ENCODE data around the gene MFSD6. TPM values are rescaled to one million over a fixed set of nuclear protein-coding genes. Genes with fewer than 3 reads are reported as not detected.
A peak's percentile ranks its signal among the peaks of the same experiment; 100 is the strongest.

MFSD6 gene
- total RNA-seq, 1 experiment from 2014 or later: 20.9 TPM

- no peaks in the 10 kb centered on the region for H3K9me3 ChIP-seq (ENCODE audit: low read length)
- H3K79me2 ChIP-seq (ENCODE audit: low read length): no peaks in the 10 kb centered on the region
- POLR2A ChIA-PET (ENCODE audit: unreplicated experiment): no interaction called here
- CTCF ChIA-PET: no interaction called here
- no peak overlapping the region for H2AFZ ChIP-seq (ENCODE audit: low read length)
- H3K9ac ChIP-seq (ENCODE audit: low read length): no peak overlapping the region
- no peaks in the 10 kb centered on the region for H3K4me1 ChIP-seq (ENCODE audit: insufficient read depth, low read length)
- no peaks in the 10 kb centered on the region for H3K9me2 ChIP-seq (replicated peaks; ENCODE audit: low read length)
- ATAC-seq (peak; percentile 55), DNase-seq (no peak)
- intact Hi-C loops (cut with micrococcal nuclease): no loop called here
- no peak overlapping the region for H3K27ac ChIP-seq (ENCODE audit: low read length)
- no peak for TF ChIP-seq EZH2 (IDR thresholded peaks at IDR 0.05; ENCODE audit: low read length, unreplicated experiment)
- no peaks in the 10 kb centered on the region for H3F3A ChIP-seq (ENCODE audit: low read length, unreplicated experiment)
- no TSS peak for BruUV-seq (replicated peaks)
- H3K36me3 ChIP-seq (ENCODE audit: low read depth, low read length): no peaks in the 10 kb centered on the region; the same call in none of the 2 replicates
- no peak overlapping the region for H3K4me2 ChIP-seq (ENCODE audit: low read length)
- H4K20me1 ChIP-seq (ENCODE audit: low read length): no peaks in the 10 kb centered on the region
- H3K27me3 ChIP-seq (ENCODE audit: low read length): no peaks in the 10 kb centered on the region
- H3K4me3 ChIP-seq (ENCODE audit: low read length): no peak overlapping the region
Measured at GRCh38 chr2:190432567-190433231, 24.5 kb downstream of the MFSD6 start.

DNA sequence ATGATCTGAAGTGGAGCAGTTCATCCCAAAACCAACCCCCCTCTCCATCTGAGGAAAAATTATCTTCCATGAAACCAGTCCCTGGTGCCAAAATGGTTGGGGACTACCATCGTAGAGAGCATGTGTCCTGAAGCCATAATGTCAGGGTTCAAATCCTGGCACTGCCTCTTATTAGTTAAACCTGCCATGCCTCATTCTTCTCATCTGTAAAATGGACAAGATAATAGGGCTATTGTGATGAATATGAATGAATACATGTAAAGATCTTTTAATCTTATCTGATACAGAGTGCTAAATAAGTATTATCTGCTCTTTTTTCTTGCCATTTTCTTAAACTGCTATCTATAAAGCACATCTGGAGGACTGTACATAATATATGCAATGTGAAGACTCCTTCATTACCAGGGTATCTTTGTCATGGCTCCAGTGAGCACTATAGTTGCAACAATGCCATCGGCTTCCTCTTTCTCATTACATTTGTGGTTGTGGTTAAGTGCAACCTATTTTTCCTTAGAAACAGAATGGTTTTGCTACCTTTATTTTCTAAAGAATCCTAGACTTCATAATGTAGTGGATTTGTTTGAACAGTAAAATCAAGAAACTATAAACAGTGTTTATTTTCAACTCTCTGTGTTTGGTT lies 27.0 kb downstream of the MFSD6 start:
- no peak overlapping the region for H2AFZ ChIP-seq (ENCODE audit: low read length)
- DNase-seq: no peak
- no peak for ATAC-seq
- no peaks in the 10 kb centered on the region for H3K9me3 ChIP-seq (ENCODE audit: low read length)
- H3K4me3 ChIP-seq (ENCODE audit: low read length): no peak overlapping the region
- BruUV-seq (replicated peaks): no TSS peak
- no peak overlapping the region for H3K4me2 ChIP-seq (ENCODE audit: low read length)
- TF ChIP-seq, protein P1, sequence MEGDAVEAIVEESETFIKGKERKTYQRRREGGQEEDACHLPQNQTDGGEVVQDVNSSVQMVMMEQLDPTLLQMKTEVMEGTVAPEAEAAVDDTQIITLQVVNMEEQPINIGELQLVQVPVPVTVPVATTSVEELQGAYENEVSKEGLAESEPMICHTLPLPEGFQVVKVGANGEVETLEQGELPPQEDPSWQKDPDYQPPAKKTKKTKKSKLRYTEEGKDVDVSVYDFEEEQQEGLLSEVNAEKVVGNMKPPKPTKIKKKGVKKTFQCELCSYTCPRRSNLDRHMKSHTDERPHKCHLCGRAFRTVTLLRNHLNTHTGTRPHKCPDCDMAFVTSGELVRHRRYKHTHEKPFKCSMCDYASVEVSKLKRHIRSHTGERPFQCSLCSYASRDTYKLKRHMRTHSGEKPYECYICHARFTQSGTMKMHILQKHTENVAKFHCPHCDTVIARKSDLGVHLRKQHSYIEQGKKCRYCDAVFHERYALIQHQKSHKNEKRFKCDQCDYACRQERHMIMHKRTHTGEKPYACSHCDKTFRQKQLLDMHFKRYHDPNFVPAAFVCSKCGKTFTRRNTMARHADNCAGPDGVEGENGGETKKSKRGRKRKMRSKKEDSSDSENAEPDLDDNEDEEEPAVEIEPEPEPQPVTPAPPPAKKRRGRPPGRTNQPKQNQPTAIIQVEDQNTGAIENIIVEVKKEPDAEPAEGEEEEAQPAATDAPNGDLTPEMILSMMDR (conservative IDR thresholded peaks at IDR 0.05; ENCODE audit: low read depth, low read length): no peak
- TF ChIP-seq EZH2phosphoT487 (IDR thresholded peaks at IDR 0.05; ENCODE audit: borderline replicate concordance, low read length) (no peak), EZH2 (IDR thresholded peaks at IDR 0.05; ENCODE audit: low read length, unreplicated experiment) (no peak)
- H3K36me3 ChIP-seq (ENCODE audit: low read depth, low read length): no peaks in the 10 kb centered on the region; the same call in none of the 2 replicates
- H3K9ac ChIP-seq (ENCODE audit: low read length): no peak overlapping the region
- H3K27ac ChIP-seq (ENCODE audit: low read length): no peak overlapping the region
- H3K27me3 ChIP-seq (ENCODE audit: low read length): no peaks in the 10 kb centered on the region
- H4K20me1 ChIP-seq (ENCODE audit: low read length): no peaks in the 10 kb centered on the region
- H3K9me2 ChIP-seq (replicated peaks; ENCODE audit: low read length): no peaks in the 10 kb centered on the region
- ChIA-PET POLR2A (ENCODE audit: unreplicated experiment) (no interaction called here), CTCF (no interaction called here)
- H3F3A ChIP-seq (ENCODE audit: low read length, unreplicated experiment): no peaks in the 10 kb centered on the region
- H3K4me1 ChIP-seq (ENCODE audit: insufficient read depth, low read length): no peaks in the 10 kb centered on the region
- H3K79me2 ChIP-seq (ENCODE audit: low read length): no peaks in the 10 kb centered on the region
- intact Hi-C loops (cut with micrococcal nuclease): no loop called here

GRCh38 chr2:190436557-190436956 lies 28.4 kb downstream of the MFSD6 start:
- POLR2A ChIA-PET (ENCODE audit: unreplicated experiment): no interaction called here
- CTCF ChIA-PET: no interaction called here
- Histone ChIP-seq H3K4me1 (ENCODE audit: insufficient read depth, low read length) (no peaks in the 10 kb centered on the region), H3K9me2 (replicated peaks; ENCODE audit: low read length) (no peaks in the 10 kb centered on the region), H3K27ac (ENCODE audit: low read length) (no peak overlapping the region), H3F3A (ENCODE audit: low read length, unreplicated experiment) (no peaks in the 10 kb centered on the region), H3K4me3 (ENCODE audit: low read length) (no peak overlapping the region), H3K9me3 (ENCODE audit: low read length) (no peaks in the 10 kb centered on the region), H3K36me3 (ENCODE audit: low read depth, low read length) (no peaks in the 10 kb centered on the region; the same call in none of the 2 replicates), H3K79me2 (ENCODE audit: low read length) (no peaks in the 10 kb centered on the region), H3K27me3 (ENCODE audit: low read length) (no peaks in the 10 kb centered on the region), H3K4me2 (ENCODE audit: low read length) (no peak overlapping the region), H2AFZ (ENCODE audit: low read length) (no peak overlapping the region), H4K20me1 (ENCODE audit: low read length) (no peaks in the 10 kb centered on the region), H3K9ac (ENCODE audit: low read length) (no peak overlapping the region)
- ATAC-seq (no peak), DNase-seq (no peak)
- TF ChIP-seq, protein P1 (conservative IDR thresholded peaks at IDR 0.05; ENCODE audit: low read depth, low read length): no peak
- no peak for TF ChIP-seq EZH2 (IDR thresholded peaks at IDR 0.05; ENCODE audit: low read length, unreplicated experiment)
- no peak for TF ChIP-seq EZH2phosphoT487 (IDR thresholded peaks at IDR 0.05; ENCODE audit: borderline replicate concordance, low read length)
- intact Hi-C loops (cut with micrococcal nuclease): no loop called here
- no TSS peak for BruUV-seq (replicated peaks)

Measured in PC-3 (cell line).